GM18507 (cell line): ENCODE measurements around the gene OR2A12.
"Not testable (repeated sequence)": the region's sequence is repeated elsewhere in the genome, so short reads cannot be mapped to it uniquely, and the experiment has no call there.

Source experiments
- DNase-seq: peaks from one replicate; pipeline ENCODE4 v3.0.0; 2011; ENCODE audit warnings: low read depth; ENCODE audit not compliant: insufficient read length; ENCODE audit errors: extremely low spot score
- FAIRE-seq: peaks from 2 replicates; lab custom pipeline; 2011; peaks lifted over from hg19 to GRCh38; lab: Jason Lieb, UNC

The OR2A12 gene, protein sequence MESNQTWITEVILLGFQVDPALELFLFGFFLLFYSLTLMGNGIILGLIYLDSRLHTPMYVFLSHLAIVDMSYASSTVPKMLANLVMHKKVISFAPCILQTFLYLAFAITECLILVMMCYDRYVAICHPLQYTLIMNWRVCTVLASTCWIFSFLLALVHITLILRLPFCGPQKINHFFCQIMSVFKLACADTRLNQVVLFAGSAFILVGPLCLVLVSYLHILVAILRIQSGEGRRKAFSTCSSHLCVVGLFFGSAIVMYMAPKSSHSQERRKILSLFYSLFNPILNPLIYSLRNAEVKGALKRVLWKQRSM

GRCh38 chr7:144085978-144086377 is at the start of gene OR2A12:
TSS of gene OR2A12 (plus strand) at chr7:144086278. CDS start at chr7:144095108, 8,830 bp downstream.
- DNase-seq = no peak

GRCh38 chr7:144036302-144036885 is 49.7 kb upstream of the OR2A12 start:
- DNase-seq (no peak), FAIRE-seq (no peak)

More at GRCh38 chr7:144085978-144086377, at the start of gene OR2A12:
- FAIRE-seq = no peak

DNA sequence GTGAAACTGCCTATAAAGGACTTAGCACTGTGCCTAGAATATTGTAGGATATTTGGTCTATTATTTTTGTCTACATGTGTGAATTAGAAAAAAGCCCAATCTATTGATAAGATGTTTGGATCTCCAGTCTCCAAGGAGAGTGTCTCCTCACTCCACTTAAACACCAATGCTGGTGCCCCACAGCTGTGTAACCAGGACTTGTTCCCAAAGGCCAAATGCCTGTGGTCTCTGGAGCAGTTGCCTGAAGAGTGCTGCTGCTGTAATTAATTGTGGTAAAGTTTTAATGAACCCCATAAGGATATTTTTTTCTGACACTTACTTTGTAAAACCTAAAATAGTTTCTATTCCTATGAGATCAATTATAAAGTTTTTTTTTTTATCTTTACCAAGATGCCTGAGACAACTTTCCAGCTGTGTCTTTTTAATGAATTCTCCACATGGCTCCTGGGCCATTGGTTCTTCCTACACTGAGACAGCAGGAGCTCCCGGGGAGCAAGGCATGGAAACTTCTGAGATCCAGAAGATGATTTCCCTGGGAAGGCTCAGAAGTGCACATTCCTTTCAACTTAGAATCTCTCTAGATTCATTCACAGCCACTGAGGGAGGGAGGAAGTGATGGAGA is 48.6 kb upstream of the OR2A12 start:
- DNase-seq (no peak), FAIRE-seq (no peak)

- FAIRE-seq (no peak), DNase-seq (no peak)
Measured at GRCh38 chr7:144038887-144039286, 47.2 kb upstream of the OR2A12 start.

DNA sequence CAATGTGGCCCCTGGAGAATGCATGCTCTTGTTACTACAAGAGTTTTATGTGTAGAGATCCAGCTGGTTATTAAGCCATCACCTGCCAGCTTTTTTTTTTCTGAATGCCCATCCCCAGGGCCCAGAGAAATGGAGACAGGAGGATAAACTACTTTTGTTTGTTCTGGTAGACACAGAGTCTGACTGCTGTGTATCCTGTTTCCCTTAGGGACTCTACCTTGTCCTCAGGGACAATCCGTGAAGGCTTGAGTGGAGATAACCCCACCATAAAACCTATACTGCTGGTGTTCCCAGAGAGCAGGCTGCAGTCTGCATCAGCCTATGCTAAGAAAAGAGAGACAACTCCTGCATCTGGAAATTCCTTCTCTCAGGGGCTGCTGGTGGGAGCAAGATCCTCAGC is 37.4 kb upstream of the OR2A12 start, which contains the start of gene OR2A5:
Gene OR2A5 (plus strand): TSS at position 301 of the 400 bp plus-strand sequence. CDS start 1,454 bp downstream, outside the sequence.
- DNase-seq = no peak
- no peak for FAIRE-seq

- FAIRE-seq = no peak
- DNase-seq = no peak
Measured at GRCh38 chr7:144049491-144049890, 36.6 kb upstream of the OR2A12 start.

- DNase-seq (no peak), FAIRE-seq (no peak)
Measured at GRCh38 chr7:144050093-144050492, 36.0 kb upstream of the OR2A12 start.

DNA sequence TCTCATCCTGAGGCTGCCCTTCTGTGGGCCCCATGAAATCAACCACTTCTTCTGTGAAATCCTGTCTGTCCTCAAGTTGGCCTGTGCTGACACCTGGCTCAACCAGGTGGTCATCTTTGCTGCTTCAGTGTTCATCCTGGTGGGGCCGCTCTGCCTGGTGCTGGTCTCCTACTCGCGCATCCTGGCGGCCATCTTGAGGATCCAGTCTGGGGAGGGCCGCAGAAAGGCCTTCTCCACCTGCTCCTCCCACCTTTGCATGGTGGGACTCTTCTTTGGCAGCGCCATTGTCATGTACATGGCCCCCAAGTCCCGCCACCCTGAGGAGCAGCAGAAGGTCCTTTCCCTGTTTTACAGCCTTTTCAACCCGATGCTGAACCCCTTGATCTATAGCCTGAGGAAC is 35.2 kb upstream of the OR2A12 start:
- not testable (repeated sequence) for DNase-seq, FAIRE-seq

- no peak for FAIRE-seq
- DNase-seq = no peak
Measured at GRCh38 chr7:144057954-144058353, 28.1 kb upstream of the OR2A12 start.

GRCh38 chr7:144063710-144064109 is 22.4 kb upstream of the OR2A12 start:
- DNase-seq = no peak
- no peak for FAIRE-seq

- FAIRE-seq (no peak), DNase-seq (no peak)
Measured at GRCh38 chr7:144069511-144069910, 16.6 kb upstream of the OR2A12 start, which contains the start of gene OR2A25. TSS of gene OR2A25 (plus strand) at chr7:144069811. CDS start at chr7:144074220, 4,409 bp downstream.

DNA sequence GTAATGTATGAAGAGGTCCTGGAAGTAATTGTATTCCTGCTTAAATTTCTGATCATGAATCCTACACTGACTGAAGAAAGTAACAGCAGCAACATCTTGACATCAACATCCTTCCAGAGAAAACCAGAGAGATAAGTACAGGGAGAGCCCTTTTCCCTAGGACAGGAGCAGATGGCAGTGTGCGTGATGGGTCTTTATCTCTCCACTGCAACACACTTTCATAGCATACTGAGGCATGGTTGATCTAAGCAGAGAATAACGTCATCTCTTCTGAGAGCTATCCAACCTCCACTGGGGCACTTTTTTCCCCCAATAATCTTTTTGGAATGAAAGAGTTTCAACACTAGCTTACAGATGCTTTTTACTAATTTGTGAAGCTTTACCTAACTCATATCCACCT is 16.1 kb upstream of the OR2A12 start:
- no peak for DNase-seq
- no peak for FAIRE-seq

DNA sequence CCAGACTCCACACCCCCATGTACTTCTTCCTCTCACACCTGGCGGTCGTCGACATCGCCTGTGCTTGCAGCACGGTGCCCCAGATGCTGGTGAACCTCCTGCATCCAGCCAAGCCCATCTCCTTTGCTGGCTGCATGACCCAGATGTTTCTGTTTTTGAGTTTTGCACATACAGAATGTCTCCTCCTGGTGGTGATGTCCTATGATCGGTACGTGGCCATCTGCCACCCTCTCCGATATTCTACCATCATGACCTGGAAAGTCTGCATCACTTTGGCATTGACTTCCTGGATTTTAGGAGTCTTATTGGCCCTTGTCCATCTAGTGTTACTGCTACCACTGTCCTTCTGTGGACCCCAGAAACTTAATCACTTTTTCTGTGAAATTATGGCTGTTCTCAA is 11.7 kb upstream of the OR2A12 start:
- FAIRE-seq (no peak), DNase-seq (no peak)

GRCh38 chr7:144086730-144087129 is 652 bp downstream of the OR2A12 start:
- DNase-seq (no peak), FAIRE-seq (no peak)

DNA sequence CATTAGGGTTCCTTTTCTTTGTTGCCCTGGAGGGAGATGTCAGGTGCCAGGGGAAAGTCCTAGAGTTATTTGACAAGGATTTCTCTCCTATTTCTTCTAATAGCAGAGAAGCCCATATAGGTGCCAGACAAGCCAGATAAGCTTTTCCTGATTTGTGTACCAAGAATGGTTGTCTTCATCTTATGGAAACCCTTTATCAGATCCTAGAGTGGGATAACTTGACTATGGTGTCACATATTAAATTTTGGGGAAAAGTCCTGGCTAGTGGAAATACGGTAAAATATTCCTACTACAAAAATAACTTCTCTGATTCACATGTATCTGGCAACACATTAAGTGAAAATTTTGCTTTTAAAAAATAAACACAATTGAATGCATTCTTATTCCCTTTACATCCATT is 1.2 kb downstream of the OR2A12 start:
- FAIRE-seq (no peak), DNase-seq (no peak)

- DNase-seq (no peak), FAIRE-seq (no peak)
Measured at GRCh38 chr7:144090667-144091066, 4.6 kb downstream of the OR2A12 start.

- FAIRE-seq = no peak
- no peak for DNase-seq
Measured at GRCh38 chr7:144098776-144099175, 12.7 kb downstream of the OR2A12 start.

- FAIRE-seq = no peak
- DNase-seq = no peak
Measured at GRCh38 chr7:144100607-144101006, 14.5 kb downstream of the OR2A12 start.

- FAIRE-seq (no peak), DNase-seq (no peak)
Measured at GRCh38 chr7:144102041-144102440, 16.0 kb downstream of the OR2A12 start.

DNA sequence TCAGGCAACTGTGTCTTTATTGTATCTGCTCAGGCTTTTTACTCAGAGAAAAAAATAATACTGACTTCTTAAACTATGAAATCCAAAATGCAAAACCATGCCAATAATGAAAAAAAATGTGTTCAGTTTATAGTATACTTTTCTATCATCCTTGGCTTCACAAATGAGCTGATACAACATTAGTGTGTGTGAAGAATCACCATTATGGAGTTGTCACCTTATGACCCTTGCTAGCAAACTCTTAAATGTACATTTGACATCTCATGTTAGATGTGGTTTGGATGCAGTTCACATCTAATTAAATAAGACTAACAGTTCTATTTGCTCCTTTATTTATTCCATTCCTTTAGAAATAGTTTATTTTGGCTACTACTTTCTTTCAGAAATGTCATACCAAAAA is 19.1 kb downstream of the OR2A12 start:
- no peak for DNase-seq
- FAIRE-seq = no peak

GRCh38 chr7:144109283-144109682 is 23.2 kb downstream of the OR2A12 start, which contains the start of gene OR2A2:
TSS of gene OR2A2 (plus strand) at chr7:144109583. CDS start at chr7:144109583, 0 bp downstream.
- no peak for FAIRE-seq

More at GRCh38 chr7:144109283-144109682, 23.2 kb downstream of the OR2A12 start, which contains the start of gene OR2A2:
- DNase-seq = no peak
